Measurements from ENCODE around the gene TOPAZ1.
A peak's percentile ranks its signal among the peaks of the same experiment; 100 is the strongest.

TOPAZ1 gene

DNA sequence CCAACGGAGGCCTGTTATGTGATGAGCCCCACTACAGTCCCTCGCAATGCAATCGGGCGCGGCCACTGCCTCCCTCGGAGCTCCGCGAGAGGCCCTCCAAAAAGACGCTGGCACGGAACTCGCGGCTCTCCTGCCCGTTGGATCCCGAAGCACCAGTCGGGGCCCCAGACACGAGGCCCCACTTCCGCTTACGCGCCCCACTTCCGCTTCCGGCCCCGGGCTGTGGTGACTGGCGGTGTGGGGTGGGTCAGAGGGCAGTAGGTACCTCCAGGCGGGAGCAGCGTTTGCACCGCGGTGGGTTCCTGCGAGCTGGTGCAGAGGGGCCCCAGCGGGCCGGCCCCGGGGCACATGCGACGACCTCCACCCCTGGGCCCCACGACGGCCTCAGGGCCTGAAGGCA lies at the start of gene TOPAZ1:
TSS of gene TOPAZ1 (plus strand) at position 181 of the 400 bp plus-strand sequence. CDS start at position 349, 168 bp downstream.
- DNase-seq, result no peak

DNA sequence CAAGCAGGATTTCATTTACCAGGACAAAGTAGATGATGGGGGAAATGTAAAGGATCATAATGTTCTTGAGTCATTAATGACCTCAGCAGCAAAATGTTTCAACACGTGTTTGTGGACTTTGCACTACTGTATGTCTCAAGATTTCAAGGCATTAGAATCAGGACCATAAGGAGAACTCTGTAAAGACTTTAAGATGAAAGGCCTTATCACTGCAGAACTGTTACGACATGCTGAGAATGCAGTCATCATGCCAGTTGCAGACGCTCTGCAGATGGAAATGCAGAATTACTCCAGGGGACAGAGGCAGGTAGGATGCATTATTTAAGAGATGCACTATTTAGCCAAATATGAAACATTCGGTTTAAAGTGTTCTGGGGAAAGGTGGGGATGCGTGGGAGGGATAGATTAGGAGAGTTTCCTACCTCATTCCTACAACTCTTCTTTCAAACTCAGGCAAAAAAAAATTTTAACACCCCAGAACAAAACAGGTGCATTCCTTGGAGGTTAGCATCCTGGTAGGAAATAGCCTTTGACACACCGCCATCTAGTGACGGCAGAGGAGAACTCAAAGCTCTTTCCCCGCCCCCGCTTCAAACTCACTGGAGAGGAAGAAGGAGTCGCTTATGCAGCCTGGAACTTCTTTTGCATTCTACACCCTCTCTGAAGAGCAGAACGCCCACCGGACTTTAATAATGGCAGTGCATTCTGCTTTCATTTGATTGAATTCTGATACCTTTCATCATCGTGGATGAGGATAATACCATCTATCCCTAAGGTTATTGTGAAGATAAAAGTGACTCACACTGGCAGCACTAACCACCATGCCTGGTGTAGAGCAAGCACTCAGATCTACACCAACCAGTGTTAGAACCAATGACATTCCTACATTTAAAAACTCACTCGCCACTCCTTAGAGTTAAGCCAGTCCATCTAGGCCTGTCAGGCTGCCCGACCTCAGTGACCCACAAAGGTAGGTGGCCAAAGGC lies 43.1 kb upstream of the TOPAZ1 start:
- peak in 11 of 14 donors; percentile 5 to 49 (median 21) for DNase-seq

DNA sequence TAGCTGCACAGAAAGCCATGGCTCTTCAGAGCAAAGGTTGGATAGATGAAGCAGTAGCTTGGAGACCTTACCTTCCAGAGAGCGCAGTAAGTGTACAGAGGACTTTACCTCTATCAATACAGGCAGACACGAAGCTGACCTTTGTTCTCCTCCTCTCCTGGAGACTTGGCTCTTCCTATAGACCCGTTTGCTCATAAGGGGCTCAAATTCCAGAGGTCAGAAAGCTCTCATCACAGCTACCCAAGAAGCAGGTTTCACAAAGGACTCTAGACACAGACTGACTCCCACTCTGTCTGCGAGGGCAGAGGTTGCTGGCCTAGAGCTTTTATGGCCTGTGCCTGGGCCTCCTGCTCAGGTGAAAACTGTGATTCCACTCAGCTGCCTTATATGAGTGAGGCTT lies 35.4 kb upstream of the TOPAZ1 start:
- no peak for DNase-seq

DNA sequence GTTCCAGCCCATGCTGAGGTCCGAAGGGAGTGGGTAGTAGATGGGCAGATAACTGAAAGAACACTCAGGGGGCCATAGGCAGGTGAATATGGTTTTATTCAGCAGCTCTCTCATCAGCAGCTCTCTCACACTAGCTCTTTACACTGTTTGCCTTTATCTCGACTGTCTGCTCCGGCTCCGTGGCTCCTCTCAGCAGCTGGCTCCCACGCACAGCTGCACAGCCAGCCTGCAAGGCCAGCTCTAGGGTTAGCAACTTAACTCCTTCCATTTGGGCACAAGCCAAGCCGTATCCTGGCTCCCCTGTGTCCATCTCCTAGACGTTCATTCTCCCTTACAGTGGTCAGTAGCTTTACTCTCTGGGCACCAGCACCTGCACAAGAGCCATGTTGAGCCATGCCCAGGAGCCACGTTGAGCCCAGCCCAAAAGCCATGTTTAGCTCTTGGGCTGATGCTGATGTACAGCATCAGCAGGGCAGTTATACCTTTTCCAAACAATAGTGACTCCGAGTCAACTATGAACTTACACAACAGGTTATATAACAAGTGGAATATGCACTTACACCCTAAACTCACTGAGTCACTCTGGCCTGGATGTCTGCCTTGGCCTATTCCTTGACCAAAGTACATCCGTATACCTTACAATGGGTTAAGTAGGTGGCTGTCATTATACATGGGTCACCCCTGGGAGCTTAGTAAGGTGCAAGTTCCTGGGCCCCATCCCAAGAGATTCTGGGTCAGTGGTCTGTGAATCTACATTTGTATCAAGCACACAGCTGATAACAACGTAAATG lies 34.6 kb upstream of the TOPAZ1 start:
- no peak for DNase-seq

DNA sequence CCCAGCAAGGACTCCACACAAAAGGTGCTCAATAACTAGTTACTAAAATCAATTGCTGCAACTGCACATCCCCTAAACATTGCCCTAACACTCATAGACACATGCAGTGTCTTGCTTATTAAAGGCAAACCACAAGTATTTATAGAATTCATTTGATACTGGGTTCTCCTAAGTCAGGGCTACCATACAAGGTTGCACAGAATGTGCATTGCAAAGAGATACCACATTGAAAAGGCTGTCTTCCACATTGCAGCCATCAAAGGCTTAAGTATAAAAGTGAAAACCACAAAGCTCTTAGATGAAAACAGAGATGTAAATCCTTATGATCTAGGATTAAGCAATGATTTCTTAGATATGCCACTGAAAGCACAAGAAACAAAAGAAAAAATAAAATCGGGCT lies 33.6 kb upstream of the TOPAZ1 start:
- DNase-seq, result no peak

DNA sequence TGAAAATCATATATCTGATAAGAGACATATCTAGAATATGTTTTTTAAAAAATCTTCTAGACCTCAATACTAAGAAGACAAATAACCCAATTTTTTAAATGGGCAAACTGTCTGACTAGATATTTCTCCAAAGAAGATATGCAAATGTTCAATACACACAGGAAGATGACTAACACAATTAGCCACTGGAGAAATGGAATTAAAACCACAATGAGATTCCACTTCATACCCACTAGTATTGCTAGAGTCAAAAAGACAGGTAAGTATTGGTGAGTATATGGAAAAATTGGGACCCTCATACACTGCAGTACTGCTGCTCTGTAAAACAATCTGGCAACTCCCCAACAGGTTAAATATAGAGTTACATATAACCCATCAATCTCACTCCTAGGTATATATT lies 33.1 kb upstream of the TOPAZ1 start:
- no peak for DNase-seq

DNA sequence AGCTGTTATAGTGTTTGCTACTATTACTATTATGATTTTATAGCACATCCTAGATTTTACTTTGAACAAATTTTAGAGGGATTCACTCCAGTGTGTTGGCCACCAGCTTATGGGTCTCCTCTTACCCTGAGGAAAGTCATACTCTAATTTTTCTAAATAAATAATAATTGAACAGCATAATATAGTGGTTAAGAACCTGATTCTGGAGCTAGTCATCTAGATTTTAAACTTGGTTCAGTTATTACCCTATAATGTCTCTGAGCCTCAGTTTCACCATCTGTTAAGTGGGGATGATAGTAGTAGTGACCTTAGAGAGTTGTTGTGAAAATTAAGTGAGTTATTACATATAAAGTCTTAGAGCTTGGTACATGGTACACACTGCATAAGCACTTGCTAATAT lies 30.7 kb upstream of the TOPAZ1 start:
- no peak for DNase-seq

DNA sequence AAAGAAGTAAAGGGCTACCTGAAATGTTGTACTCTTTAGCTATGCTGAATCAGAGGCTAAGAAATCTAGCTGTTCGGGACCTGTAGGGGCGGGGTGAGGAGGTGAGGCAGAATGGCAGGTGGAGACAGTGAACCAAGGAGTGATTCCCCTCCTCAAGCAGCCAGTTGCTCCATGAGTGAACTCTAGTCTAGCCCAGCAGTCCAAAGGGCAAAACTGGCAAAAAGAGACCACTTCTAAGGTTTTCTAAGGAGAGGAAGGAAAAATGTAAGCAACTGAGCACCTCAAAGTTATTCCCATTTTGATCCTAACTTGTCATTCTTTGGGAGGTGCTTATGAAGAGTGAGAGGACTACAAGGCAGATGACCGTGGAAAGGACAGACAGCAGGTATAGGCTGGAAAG lies 19.3 kb upstream of the TOPAZ1 start:
- DNase-seq, result no peak

DNA sequence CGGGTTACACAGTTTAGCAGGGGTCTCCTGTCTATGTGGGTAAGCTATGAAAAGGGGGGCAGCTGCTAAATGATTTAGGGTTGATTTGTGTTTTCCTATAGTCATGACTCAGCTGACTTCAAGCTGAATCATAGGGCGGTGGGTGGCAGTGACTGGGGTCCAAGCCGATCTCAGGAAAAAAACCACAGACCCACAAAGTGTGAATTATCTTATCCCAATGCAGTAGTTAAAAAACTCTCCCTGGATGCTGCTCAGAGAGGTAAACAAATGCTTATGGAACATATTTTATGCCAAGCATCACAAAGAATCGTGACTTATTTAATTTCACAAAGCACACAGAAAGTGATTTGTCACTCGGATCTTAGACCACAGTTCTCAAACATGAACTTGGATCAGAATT lies 18.4 kb upstream of the TOPAZ1 start:
- DNase-seq, result no peak

DNA sequence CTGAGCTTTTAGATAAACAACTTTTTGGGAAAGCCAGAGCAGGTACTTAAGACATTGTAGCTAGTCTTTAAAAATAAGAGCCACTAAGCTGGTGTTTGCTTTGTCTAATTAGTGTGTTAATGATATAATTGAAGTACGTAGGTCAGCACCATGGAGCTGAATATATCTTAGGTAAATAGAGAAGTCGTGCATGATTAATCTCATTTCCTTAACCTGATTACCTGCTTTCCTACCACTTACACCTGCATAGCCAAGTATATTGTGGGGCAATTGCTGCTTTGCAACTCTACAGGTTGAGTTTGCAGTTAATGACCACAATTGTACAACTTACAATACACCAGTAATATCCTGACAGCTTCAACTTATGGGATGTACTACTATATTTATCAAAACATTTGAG lies 17.6 kb upstream of the TOPAZ1 start:
- no peak for DNase-seq

DNA sequence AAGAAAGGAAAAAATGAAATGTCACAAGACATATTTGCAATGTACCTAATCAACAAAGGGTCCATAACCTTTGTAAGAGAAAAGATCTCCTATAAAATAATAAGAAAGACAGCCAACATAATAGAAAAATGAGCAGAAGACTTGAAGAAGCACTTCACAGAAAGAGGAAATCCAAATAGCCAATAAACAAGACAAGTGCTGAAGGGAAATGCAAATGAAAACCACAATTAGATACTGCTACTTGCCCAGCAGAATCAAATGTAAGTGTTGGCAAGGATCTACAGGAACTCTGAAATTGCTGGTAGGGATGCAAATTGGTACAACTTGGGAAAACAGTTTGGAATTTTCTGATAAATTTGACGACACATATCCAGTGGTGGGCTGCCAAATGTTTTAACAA lies 15.1 kb upstream of the TOPAZ1 start:
- DNase-seq, result no peak

DNA sequence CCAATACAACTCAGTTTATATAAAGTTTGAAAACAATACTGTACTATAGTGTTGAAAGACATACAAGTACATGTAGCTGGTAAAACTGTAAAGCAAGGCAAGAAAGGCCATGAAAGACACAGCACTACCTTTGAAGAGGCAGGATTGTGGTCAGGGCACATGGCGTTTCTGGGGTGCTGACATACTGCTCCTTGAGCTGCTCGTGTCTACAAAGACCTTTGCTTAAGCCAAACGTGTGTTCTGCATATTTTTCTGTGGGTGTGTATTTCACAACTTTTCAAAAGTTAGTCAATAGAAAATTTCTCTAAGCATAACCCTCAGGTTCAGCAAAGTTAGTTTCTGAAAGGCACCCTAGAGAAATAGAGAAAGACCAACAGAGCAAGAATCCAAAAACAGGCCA lies 14.1 kb upstream of the TOPAZ1 start:
- no peak for DNase-seq

DNA sequence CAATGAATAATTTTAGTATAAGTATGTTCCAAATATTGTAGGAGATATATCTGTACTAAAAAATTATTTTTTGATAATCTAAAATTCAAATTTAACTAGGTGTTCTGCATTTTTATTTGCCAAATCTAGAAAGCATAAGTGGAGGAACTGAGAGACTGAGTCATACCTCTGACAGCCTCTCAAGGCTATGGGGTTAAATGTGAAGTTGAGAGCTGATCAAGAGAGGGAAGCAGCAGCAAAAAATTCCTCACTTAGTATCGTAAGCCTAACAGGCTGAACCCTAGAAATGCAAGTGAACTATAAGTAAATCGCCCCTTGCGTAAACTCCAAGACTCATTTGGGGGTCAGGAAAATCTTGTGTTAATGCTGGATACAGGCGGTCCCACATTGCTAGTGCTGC lies 12.8 kb upstream of the TOPAZ1 start:
- no peak for DNase-seq

DNA sequence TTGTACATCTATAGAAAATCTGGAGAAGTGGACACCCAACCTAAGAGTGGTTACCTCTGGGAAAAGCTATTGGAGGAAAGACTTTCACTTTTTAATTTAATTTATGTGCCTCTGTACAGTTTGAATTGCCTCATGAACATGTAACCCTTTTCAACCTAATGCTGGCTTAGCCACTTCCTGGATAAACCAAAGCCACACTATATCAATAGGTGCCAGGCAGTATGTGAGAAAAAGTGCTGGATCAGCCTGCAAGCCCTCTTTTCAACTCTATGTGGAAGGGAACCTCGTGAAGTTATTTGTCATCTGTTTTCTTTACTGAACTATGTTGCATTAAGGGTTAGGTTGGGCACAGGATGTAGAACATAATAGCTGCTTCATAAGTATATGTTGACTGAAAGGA lies 9.3 kb upstream of the TOPAZ1 start:
- DNase-seq, result no peak

DNA sequence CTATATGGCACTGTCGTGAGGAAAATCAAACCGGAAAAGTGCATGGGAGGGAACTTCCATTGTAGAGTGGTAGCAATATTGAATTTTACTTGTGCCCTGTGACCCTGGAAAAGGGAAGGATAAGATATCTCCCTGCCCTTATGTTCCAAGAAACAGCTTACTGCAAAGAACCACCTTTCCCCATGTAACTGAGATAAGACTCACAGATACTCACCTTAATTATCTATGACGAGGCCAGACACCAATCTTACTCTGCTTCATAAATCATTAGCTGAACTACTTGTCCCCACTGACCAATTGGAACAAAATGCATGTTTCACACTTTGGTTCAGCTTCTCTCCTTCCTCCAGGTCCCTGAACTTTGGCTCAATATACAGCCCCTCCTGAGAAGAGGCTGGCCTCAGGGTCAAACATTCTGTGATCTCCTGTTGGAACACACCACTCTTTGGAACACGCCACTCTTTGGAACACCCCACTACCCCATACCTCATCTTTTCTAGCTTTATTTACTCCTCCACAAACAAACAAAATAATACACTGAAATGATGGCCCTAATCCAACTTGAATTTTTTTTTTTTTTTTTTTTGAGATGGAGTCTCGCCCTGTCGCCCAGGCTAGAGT lies 6.9 kb upstream of the TOPAZ1 start:
- no peak for DNase-seq

DNA sequence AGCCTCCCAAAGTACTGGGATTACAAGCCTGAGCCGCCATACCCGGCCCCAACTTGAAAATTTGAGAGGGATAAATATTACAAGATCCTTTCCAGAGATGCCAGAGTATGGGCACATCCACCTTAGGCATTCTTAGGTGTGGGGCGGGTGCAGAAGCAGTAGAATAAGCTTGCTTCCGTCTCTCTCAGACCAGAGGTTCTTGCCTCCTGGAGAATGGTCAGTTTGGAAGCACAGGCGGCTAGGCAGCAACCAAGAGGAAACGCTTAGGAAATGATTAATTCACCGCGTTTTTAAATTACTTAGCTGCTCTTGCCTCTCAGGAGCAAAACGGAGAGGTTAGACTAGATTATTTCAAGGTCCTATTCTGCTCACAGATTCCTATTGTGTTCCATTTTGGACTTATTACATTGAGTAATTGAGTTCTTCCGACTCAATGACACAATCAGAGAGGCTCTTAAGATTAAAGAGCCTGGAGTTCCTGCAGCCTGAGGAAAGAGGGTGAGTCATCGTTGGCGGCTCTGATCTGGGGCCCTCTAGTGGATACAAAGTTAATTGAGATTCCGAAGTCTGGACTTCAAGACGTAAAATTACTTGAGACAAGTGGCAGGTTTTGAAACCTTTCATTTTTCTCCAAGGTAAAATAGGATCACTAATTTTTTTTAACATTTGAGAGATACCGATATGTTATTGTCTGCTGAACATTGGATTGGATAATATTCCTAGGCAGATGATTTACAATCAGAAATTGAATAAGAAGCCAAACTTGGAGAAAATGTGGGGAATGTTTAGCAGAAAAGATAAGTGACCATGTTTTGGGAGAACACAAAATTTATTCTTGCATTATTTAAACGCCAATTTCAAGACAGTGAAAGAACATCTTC lies 5.8 kb upstream of the TOPAZ1 start:
- peak in 5 of 14 donors; percentile 1 to 10 (median 4) for DNase-seq

DNA sequence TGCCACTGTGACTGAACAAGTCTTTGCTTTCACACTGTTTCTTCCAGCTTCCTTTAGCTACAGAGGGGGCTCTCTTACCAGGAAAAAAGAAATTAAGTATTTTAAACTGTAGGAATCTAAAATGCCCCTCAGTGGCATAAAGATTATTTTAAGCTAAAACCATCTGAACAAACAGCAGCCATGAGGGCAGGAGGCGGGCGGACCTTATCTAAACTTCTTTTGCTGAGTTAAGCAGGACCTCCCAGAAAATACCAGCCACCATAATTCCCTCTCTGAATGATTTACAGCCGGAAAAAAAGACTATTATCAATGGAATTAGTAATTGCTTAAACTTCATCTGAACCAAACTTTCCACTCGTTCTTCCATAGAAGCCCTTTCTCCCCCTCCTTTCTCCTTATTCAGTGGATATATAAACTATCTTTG lies 5.2 kb upstream of the TOPAZ1 start:
- no peak for DNase-seq

DNA sequence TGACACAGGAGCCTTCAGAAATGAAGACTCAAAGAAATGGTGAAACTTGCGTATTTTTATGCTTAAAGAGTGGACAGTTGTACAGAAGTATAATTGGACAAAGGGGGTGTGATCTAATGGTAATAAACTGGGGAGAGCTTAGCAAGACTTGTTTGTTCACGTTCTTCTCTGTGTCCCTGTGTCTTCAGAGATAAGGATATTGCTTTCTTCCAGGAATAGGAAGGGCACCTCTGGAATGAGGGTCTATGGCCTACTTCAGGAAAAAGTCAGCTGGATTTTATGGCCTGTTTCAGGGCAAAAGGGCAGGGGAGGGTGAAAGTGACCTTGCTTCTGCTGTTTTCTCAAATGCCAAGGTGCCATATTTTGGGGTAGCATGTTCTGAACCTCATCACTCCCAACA lies 4.5 kb upstream of the TOPAZ1 start:
- no peak for DNase-seq

DNA sequence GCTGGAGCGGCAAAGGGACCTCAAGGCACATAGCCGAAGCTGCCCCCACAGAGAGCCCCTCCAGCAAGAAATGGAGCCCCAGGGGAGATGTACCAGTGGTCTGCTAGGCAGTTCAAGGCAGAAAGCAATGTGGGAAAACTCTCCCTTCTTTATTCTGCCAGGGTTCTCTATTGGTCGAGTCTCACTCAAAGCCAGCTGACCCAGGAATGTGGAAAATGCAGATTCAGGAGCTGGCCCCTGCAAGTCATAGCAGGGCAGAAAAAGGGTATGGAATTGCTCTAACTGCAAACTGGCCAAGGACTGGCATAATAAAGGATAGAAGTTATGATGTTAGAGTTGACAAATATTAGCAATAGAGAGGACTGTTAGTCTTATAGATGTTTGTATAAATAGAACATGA lies 4.0 kb upstream of the TOPAZ1 start:
- DNase-seq, result no peak

DNA sequence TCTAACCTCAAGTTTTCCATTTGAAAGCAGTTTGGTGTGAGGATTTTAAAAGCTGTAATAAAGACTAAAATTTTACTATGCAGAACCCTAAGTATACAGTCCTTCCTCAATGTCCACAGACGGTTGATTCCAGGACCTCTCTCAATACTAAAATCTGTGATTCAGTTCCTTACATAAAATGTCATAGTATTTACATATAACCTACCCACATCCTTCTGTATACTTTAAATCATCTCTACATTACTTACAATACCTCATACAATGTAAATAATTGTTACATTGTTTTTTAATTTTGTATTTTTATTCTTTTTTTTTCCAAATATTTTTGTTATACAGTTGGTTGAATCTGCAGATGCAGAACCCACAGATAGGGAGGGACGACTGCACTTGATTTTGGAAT lies 2.8 kb upstream of the TOPAZ1 start:
- DNase-seq, result no peak

DNA sequence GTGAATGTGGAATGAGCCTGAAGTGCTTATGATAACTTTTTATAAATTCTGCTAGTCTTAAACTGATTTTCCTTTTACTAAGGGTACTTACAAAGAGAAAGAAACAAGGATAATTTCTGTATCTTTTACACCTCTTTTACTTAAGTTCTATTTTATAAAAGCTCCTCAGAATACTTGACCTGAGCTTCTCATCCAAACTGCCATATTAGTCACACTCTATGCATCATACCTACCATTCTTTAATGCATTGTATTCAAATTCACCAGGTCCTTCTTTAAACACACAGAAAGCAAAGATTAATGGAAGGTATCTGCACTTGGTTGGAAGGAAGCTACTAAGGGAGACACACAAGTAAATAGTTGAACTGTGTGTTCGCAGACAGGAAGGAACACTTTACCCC lies 1.6 kb upstream of the TOPAZ1 start:
- DNase-seq, result no peak

DNA sequence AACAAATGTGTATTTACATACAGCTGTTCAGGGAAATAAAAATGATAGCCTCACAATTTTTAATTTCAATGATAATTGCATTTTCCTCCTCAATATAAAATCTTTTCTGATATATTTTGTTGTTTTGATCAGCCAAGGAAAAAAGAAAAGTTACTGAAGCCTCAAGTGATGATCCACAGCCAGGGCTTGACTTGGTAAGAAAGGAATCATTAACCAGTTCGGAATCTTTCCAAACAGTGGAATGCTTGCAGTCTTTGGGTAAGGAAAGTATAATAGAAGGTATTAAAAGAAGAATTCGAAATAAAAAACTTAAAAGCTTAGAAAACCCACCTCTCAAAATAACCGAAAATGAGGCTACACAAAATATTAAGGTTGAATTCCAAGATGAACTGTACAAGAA lies 1.0 kb downstream of the TOPAZ1 start:
- no peak for DNase-seq
